ENCODE data around the gene SDC4. TPM values are rescaled to one million over a fixed set of nuclear protein-coding genes. Genes with fewer than 3 reads are reported as not detected.

Gene SDC4
- total and polyA plus RNA-seq, 4 donors: 19.2 to 114 (median 50.9) TPM

- no peak for ATAC-seq (ENCODE audit: low FRiP score)
- Histone ChIP-seq H3K36me3 (ENCODE audit: control insufficient read depth in 1 of 2, insufficient read depth in 2 of 2, low read length in 1 of 2) (no peaks in the 10 kb centered on the region), H3K27ac (ENCODE audit: low read depth in 1 of 2, low read length in 2 of 2) (peak overlapping the region; percentile 46 to 94), H3K4me3 (ENCODE audit: low read length in 2 of 2) (peak overlapping the region; percentile 54 to 76), H3K9me3 (ENCODE audit: control insufficient read depth, low read length) (no peaks in the 10 kb centered on the region), H3K4me1 (ENCODE audit: control insufficient read depth in 1 of 2, insufficient read depth in 2 of 2, low read length in 2 of 2) (no peaks in the 10 kb centered on the region), H3K27me3 (ENCODE audit: control insufficient read depth in 1 of 2, insufficient read depth in 2 of 2, low read length in 1 of 2) (peaks cover 0 to 2% of the 10 kb centered on the region in 2 donors)
- DNase-seq: no peak
- 4 to 6% methylated on average over 10 of the region's 10 CpGs for WGBS, 2 donors
- intact Hi-C loops (cut with DNase I): no loop called here
Measured at GRCh38 chr20:45347297-45347935, 808 bp downstream of the SDC4 start.

- Histone ChIP-seq H3K4me3 (ENCODE audit: low read length in 2 of 2) (peak overlapping the region; percentile 54 to 76), H3K27me3 (ENCODE audit: control insufficient read depth in 1 of 2, insufficient read depth in 2 of 2, low read length in 1 of 2) (peaks cover 0 to 2% of the 10 kb centered on the region in 2 donors), H3K9me3 (ENCODE audit: control insufficient read depth, low read length) (no peaks in the 10 kb centered on the region), H3K4me1 (ENCODE audit: control insufficient read depth in 1 of 2, insufficient read depth in 2 of 2, low read length in 2 of 2) (no peaks in the 10 kb centered on the region), H3K36me3 (ENCODE audit: control insufficient read depth in 1 of 2, insufficient read depth in 2 of 2, low read length in 1 of 2) (no peaks in the 10 kb centered on the region), H3K27ac (ENCODE audit: low read depth in 1 of 2, low read length in 2 of 2) (peak overlapping the region in 1 of 2 donors; percentile 94)
- WGBS, 2 donors: 51 to 65% methylated on average over 5 of the region's 5 CpGs
- no peak for DNase-seq
- intact Hi-C loops (cut with DNase I): no loop called here
- ATAC-seq (ENCODE audit: low FRiP score): no peak
Measured at GRCh38 chr20:45346851-45347250, 1.4 kb downstream of the SDC4 start.

DNA sequence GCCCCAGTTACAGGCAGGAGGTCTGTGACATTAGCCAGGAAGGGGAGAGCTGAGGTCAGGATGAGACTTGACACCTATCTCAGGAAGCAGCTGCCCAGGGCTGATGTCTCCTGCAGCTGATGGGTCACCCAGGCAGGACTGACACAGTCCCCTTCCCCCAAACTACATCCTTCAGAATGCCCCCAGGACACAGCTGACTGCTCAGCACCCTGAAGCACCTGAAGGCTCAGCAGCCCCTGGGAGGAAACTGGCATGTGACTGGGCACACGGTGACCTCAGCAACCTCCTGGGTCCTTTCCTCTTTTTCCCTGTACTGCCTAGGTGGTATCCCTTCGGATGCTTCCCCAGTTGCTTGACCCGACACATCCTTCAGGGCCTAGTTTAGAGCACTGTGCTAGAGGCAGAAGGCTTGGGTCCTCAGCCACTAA lies 1.9 kb downstream of the SDC4 start:
- intact Hi-C loops (cut with DNase I): no loop called here
- Histone ChIP-seq H3K4me3 (ENCODE audit: low read length in 2 of 2) (peak overlapping the region in 1 of 2 donors; percentile 54), H3K27me3 (ENCODE audit: control insufficient read depth in 1 of 2, insufficient read depth in 2 of 2, low read length in 1 of 2) (peaks cover 0 to 2% of the 10 kb centered on the region in 2 donors), H3K9me3 (ENCODE audit: control insufficient read depth, low read length) (no peaks in the 10 kb centered on the region), H3K36me3 (ENCODE audit: control insufficient read depth in 1 of 2, insufficient read depth in 2 of 2, low read length in 1 of 2) (no peaks in the 10 kb centered on the region), H3K27ac (ENCODE audit: low read depth in 1 of 2, low read length in 2 of 2) (peak overlapping the region in 1 of 2 donors; percentile 49), H3K4me1 (ENCODE audit: control insufficient read depth in 1 of 2, insufficient read depth in 2 of 2, low read length in 2 of 2) (no peaks in the 10 kb centered on the region)
- no peak for ATAC-seq (ENCODE audit: low FRiP score)
- DNase-seq: no peak
- 79 to 81% methylated on average over 3 of the region's 3 CpGs for WGBS, 2 donors

GRCh38 chr20:45345104-45345936 lies 2.9 kb downstream of the SDC4 start:
- intact Hi-C loops (cut with DNase I): no loop called here
- H3K4me3 ChIP-seq (ENCODE audit: low read length in 2 of 2): no peak overlapping the region
- no peak for DNase-seq
- ATAC-seq (ENCODE audit: low FRiP score): no peak
- H3K36me3 ChIP-seq (ENCODE audit: control insufficient read depth in 1 of 2, insufficient read depth in 2 of 2, low read length in 1 of 2): no peaks in the 10 kb centered on the region
- peak overlapping the region; percentile 74 to 100 for H3K27ac ChIP-seq (ENCODE audit: low read depth in 1 of 2, low read length in 2 of 2)
- no peaks in the 10 kb centered on the region for H3K4me1 ChIP-seq (ENCODE audit: control insufficient read depth in 1 of 2, insufficient read depth in 2 of 2, low read length in 2 of 2)
- no peaks in the 10 kb centered on the region for H3K9me3 ChIP-seq (ENCODE audit: control insufficient read depth, low read length)
- H3K27me3 ChIP-seq (ENCODE audit: control insufficient read depth in 1 of 2, insufficient read depth in 2 of 2, low read length in 1 of 2): peaks cover 0 to 2% of the 10 kb centered on the region in 2 donors
- 69 to 74% methylated on average over 9 of the region's 9 CpGs for WGBS, 2 donors

DNA sequence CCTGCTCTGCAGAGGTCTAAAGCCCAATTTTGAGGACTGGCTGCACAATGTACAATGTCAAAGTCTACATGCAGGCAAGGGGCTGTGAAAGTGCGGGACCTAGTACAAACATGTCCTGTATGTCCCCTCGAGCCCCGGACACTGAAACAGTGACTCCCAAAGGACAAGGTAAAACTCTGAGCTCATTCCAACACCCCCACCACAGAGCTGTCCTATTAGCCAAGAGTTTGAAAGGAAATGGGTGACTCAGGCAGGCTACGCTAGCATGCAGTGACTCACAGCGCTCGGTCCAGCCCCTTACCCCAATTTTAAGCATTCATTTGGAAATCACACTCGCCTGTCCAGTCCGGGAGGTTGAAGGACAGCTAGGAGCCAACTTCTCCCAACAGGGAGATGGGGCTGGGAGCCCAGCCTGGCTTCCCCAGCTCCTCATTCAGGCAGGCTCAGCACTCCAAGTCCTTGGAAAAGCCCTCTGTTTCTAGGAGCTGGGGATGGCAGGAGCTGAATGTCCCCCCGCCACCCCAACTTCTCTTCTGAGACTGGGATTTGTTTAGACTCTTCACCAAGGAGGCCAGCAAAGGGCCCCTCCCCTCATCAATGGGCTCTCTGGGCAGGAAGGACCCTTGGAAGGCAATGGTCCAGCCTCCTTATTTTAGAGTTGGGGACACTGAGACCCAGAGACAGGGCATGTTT lies 3.9 kb downstream of the SDC4 start:
- Histone ChIP-seq H3K4me1 (ENCODE audit: control insufficient read depth in 1 of 2, insufficient read depth in 2 of 2, low read length in 2 of 2) (no peaks in the 10 kb centered on the region), H3K9me3 (ENCODE audit: control insufficient read depth, low read length) (no peaks in the 10 kb centered on the region), H3K27me3 (ENCODE audit: control insufficient read depth in 1 of 2, insufficient read depth in 2 of 2, low read length in 1 of 2) (peaks cover 0 to 2% of the 10 kb centered on the region in 2 donors), H3K4me3 (ENCODE audit: low read length in 2 of 2) (no peak overlapping the region), H3K36me3 (ENCODE audit: control insufficient read depth in 1 of 2, insufficient read depth in 2 of 2, low read length in 1 of 2) (no peaks in the 10 kb centered on the region), H3K27ac (ENCODE audit: low read depth in 1 of 2, low read length in 2 of 2) (peak overlapping the region; percentile 98 to 100)
- peak; percentile 34 for ATAC-seq (ENCODE audit: low FRiP score)
- peak; percentile 78 to 89 for DNase-seq
- 14 to 16% methylated on average over 9 of the region's 9 CpGs for WGBS, 2 donors
- intact Hi-C loops (cut with DNase I): loop anchor here in 1 of 2 donors (5.0 kb wide), 1 partner anchor 438 kb away; no protein-coding TSS in a partner anchor

GRCh38 chr20:45343532-45344167 lies 4.6 kb downstream of the SDC4 start:
- H3K4me1 ChIP-seq (ENCODE audit: control insufficient read depth in 1 of 2, insufficient read depth in 2 of 2, low read length in 2 of 2): no peaks in the 10 kb centered on the region
- H3K36me3 ChIP-seq (ENCODE audit: control insufficient read depth in 1 of 2, insufficient read depth in 2 of 2, low read length in 1 of 2): no peaks in the 10 kb centered on the region
- intact Hi-C loops (cut with DNase I): loop anchor here in 1 of 2 donors (5.0 kb wide), 1 partner anchor 439 kb away; no protein-coding TSS in a partner anchor
- ATAC-seq (ENCODE audit: low FRiP score) (no peak), DNase-seq (no peak)
- H3K27ac ChIP-seq (ENCODE audit: low read depth in 1 of 2, low read length in 2 of 2): peak overlapping the region; percentile 34 to 77
- WGBS, 2 donors: 58 to 61% methylated on average over 6 of the region's 6 CpGs
- H3K27me3 ChIP-seq (ENCODE audit: control insufficient read depth in 1 of 2, insufficient read depth in 2 of 2, low read length in 1 of 2): peaks cover 0 to 2% of the 10 kb centered on the region in 2 donors
- H3K4me3 ChIP-seq (ENCODE audit: low read length in 2 of 2): no peak overlapping the region
- H3K9me3 ChIP-seq (ENCODE audit: control insufficient read depth, low read length): no peaks in the 10 kb centered on the region

DNA sequence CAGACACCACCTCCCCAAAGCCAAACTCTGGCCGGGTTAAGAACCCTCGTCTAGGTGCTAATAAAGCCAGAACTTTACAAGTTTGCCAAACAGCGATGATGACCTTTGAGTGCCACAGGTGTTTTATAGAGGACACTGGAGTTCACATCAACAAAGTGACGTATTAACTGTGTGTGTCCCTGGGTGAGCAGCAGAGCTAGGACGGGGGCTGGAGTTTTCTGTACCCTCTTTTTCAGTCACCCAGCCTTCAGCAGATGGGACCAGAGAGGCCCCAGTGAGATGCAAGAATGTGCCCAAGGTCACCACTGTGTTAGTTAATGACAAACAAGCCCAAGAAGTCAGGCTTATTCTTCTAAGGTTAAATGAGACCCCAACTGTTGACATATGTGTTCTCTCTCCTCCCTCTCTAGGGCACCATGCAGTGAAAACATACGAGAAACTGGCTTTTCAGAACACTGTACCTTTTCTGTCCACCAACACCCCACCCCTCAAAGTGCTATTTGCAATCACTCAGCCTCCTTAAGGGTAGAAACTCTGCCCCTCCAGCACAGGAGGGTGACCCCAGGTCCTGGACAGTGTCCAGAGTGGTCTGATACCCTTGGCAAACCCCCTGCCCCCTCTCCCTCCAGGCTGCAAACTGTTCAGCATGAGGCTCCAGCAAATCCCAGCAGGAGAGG lies 5.2 kb downstream of the SDC4 start:
- DNase-seq: no peak
- ATAC-seq (ENCODE audit: low FRiP score): no peak
- WGBS, 2 donors: 58 to 64% methylated on average over 6 of the region's 6 CpGs
- H3K9me3 ChIP-seq (ENCODE audit: control insufficient read depth, low read length): no peaks in the 10 kb centered on the region
- H3K27ac ChIP-seq (ENCODE audit: low read depth in 1 of 2, low read length in 2 of 2): peak overlapping the region; percentile 34 to 77
- H3K4me1 ChIP-seq (ENCODE audit: control insufficient read depth in 1 of 2, insufficient read depth in 2 of 2, low read length in 2 of 2): peaks cover 0 to 4% of the 10 kb centered on the region in 2 donors
- intact Hi-C loops (cut with DNase I): loop anchor here in 1 of 2 donors (5.0 kb wide), 1 partner anchor 439 kb away; no protein-coding TSS in a partner anchor
- no peaks in the 10 kb centered on the region for H3K27me3 ChIP-seq (ENCODE audit: control insufficient read depth in 1 of 2, insufficient read depth in 2 of 2, low read length in 1 of 2)
- H3K4me3 ChIP-seq (ENCODE audit: low read length in 2 of 2): no peak overlapping the region
- H3K36me3 ChIP-seq (ENCODE audit: control insufficient read depth in 1 of 2, insufficient read depth in 2 of 2, low read length in 1 of 2): no peaks in the 10 kb centered on the region

Measured in aorta (tissue), 5 donors.